ENCODE results near the gene LINGO1. TPM values are rescaled to one million over a fixed set of nuclear protein-coding genes. Genes with fewer than 3 reads are reported as not detected.
A peak's percentile ranks its signal among the peaks of the same experiment; 100 is the strongest.

The LINGO1 gene
- total and polyA plus RNA-seq, 2 of the 8 experiments (the other 6 are each of a cell fraction or from before 2014, with no cell fraction given), result 57.1 to 114 TPM

- TF ChIP-seq POU5F1 (IDR thresholded peaks at IDR 0.05; ENCODE audit: low read depth, low read length) (no peak), GABPA (IDR thresholded peaks at IDR 0.05; ENCODE audit: borderline replicate concordance, insufficient read depth, low read length) (peak; percentile 55; the same call in 1 of the 2 replicates), JUN (IDR thresholded peaks at IDR 0.05; ENCODE audit: low read depth, low read length) (no peak), TCF12 (IDR thresholded peaks at IDR 0.05; ENCODE audit: low read depth, low read length) (no peak), CHD7 (IDR thresholded peaks at IDR 0.05; ENCODE audit: insufficient replicate concordance, low read length) (no peak), CTBP2 (IDR thresholded peaks at IDR 0.05; ENCODE audit: borderline replicate concordance, insufficient read depth, insufficient read length, low read length) (peak; percentile 95), RAD21 (IDR thresholded peaks at IDR 0.05 in 1 of 2, conservative IDR thresholded peaks at IDR 0.05 in 1 of 2; ENCODE audit: low read depth in 2 of 2, low read length in 2 of 2) (peak; percentile 83 to 89), EP300 (IDR thresholded peaks at IDR 0.05; ENCODE audit: borderline replicate concordance in 1 of 2, low read depth in 2 of 2, low read length in 2 of 2) (no peak)
Measured at GRCh38 chr15:77633134-77633912, 611 bp upstream of the LINGO1 start (continued).

All from H1 (cell line).